GM21515 (cell line): ENCODE results near the gene DLGAP1.
"Not testable (repeated sequence)": the region's sequence is repeated elsewhere in the genome, so short reads cannot be mapped to it uniquely, and the experiment has no call there.

Source experiments
- ATAC-seq: cut with Tn5 transposase; IDR thresholded peaks from one replicate; pipeline ENCODE4 v1.9.1; 2021; ENCODE audit not compliant: unreplicated experiment

Gene DLGAP1

DNA sequence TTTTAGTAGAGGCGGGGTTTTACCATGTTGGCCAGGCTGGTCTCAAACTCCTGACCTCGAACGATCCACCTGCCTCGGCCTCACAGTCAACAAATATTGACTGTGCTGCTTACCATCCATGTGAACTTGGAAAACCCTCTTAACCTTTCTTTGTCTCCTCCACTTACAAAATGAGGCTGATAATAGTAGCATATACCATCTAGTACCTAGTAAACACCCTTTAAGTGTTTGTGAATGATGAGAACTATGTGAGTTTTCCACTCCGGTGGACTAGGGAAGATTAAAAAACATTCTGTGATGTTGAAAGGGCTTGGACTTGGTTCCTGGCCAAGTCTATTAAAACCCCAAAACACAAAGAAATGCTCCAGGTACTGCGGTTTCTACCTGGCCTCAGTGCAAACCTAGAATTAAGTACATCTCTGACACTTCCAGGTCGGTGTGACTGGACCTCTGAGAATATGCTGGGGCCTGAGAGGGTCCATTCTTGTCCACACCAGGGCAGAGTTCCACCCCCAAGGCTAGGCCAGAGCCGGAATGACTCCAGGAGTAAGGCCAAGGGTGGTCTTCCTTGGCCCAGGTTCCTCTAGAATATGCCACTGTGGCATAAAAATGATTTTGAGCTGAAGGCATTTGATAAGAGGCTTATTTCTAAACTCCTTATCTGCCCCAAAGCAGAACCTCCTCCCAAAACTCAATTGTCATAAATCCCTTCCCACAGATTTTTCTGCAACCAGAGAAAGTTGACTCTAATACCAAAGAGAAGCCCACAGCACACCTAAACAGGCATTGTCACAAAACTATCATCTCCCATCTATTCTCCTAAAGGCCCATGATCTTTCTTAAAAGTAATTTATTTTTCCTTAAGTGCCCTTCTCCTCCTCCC lies 787.6 kb downstream of the DLGAP1 start:
- no peak for ATAC-seq

DNA sequence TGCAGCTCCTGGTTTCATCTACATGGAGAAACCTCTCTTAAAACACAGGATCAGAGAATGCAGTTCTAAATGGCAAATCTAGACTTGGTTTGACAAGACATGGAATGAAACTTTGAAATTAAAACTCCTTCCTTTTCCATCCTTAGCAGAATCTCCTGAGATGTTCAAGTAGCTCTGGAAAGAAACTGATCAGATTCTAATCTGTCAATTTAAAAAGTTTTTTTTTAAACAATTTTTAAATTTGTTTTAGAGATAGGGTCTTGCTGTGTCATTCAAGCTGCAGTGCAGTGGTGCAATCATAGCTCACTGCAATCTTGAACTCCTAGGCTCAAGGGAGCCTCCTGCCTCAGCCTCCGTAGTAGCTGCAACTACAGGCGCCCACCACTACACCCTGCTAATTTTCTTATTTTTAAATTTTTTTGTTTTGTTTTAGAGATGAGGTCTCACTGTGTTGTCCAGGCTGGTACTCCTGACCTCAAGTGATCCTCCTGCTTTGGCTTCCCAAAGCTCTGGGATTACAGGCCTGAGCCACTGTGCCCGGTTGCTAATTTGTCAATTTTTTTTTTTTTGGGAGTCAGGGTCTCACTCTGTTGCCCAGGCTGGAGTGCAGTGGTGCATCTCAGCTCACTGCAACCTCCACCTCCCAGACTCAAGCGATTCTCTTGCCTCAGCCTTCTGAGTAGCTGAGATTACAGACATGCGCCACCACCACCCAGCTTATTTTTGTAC lies 788.4 kb downstream of the DLGAP1 start:
- no peak for ATAC-seq

DNA sequence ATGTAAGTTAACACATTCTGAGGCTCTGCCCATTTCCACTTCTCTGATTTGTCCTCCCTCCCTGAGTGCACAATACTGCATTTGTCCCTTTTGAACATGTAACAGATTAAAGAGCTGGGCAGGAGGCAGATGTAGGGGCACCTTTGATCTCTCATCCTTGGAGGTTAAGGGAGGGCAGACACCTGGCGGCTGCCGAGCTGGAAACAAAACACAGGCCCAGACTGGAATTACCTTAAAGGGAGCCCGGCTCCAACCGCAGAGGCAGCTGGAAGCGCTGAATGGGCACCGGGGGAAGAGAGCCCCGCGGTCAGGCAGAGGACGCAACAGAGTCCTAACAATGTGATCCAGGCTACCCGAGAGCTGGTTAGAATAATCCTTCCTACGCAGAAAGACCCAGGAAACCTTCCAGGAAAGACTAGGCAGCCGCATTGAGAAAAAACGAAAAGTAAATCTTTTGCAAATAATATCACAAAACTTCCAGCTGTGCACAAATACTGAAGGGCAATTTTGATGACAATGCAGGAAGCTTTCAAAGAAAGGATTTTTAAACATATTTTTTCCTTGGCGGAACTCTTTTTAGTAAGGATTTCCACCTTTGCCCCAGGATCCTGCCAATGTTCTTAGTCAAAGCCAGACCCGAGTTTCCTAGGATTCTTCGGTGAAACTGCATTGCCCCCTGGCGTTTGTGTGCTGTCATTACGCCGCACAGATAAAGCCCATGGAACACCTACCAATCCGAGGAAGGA lies 789.2 kb downstream of the DLGAP1 start:
- ATAC-seq = peak; percentile 60

- ATAC-seq = no peak
Measured at GRCh38 chr18:3665204-3665603, 789.9 kb downstream of the DLGAP1 start.

DNA sequence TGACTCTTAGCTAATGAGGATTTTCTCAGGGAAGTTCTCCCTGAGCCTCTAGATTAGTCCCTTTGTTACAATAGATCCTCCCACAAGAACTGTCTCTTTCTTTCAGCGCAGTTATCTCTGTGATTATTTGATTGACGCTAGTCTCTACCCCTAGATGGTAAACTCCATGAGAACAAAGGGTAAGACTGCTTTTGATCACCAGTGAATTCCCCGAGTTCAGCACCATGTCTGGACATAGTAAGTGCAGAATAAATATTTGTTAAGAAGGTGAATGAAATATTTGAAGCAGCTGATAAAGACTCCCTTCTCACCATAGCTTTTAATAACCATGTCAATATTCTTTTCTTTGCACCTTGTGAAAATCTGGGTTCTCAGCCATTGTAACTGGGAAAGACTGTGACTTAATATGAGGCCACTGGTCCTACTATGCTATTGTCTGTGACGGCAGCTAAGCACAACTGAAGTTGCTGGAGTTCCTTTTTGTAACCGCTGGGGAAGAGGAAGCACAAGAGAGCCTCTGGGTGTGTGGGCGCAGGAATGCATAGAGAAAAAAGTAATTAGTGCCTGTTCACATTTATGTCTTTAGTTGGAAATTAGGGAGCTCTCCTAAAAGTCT lies 790.4 kb downstream of the DLGAP1 start:
- no peak for ATAC-seq

DNA sequence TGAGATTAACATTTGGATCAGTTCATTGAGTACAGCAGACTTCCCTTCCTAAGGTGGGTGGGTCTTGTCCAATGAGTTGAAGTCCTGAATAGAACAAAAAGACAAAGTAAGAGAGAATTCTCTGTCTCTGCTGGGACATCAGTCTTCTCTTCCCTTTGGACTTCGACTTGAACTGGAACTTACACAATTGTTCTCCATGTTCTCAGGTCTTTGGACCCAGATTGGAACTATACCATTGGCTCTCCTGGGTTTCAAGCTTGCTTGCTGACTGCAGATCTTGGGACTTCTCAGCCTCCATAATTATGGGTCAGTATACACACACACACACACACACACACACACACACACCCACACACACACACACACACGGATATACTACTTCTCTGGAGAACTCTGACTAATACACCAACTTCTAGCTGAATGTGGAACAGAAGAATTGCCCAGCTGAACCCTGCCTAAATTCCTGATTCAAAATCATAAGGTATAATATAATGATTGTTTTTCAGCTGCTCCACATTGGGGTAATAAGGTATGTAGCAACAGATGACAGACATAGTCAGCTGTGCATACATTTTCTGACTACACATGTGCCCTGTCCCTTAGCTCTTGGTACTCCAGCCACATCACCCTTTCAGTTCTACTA lies 791.1 kb downstream of the DLGAP1 start:
- ATAC-seq = no peak

DNA sequence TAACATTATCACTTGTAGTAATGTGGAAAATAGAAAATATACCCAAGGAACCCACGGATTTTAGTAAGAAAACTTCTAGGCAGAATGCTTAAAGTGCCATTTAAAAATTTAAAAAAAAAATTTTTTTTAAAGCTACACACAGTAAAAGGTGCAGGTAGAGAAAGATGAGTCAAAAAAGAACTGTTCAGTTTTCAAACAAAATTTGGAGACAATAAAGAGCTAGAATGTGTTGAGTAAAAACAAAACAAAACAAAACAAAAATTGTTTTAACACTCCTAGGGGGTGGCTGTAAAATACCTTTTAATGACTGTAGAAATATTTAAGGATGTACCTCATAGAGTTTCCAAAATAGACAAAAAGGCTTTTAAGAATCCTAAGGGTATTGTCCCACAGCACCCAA lies 793.1 kb downstream of the DLGAP1 start:
- no peak for ATAC-seq

- ATAC-seq = no peak
Measured at GRCh38 chr18:3660739-3661515, 794.2 kb downstream of the DLGAP1 start.

- ATAC-seq = no peak
Measured at GRCh38 chr18:3658529-3658928, 796.6 kb downstream of the DLGAP1 start.

GRCh38 chr18:3655254-3656050 lies 799.7 kb downstream of the DLGAP1 start:
- no peak for ATAC-seq

DNA sequence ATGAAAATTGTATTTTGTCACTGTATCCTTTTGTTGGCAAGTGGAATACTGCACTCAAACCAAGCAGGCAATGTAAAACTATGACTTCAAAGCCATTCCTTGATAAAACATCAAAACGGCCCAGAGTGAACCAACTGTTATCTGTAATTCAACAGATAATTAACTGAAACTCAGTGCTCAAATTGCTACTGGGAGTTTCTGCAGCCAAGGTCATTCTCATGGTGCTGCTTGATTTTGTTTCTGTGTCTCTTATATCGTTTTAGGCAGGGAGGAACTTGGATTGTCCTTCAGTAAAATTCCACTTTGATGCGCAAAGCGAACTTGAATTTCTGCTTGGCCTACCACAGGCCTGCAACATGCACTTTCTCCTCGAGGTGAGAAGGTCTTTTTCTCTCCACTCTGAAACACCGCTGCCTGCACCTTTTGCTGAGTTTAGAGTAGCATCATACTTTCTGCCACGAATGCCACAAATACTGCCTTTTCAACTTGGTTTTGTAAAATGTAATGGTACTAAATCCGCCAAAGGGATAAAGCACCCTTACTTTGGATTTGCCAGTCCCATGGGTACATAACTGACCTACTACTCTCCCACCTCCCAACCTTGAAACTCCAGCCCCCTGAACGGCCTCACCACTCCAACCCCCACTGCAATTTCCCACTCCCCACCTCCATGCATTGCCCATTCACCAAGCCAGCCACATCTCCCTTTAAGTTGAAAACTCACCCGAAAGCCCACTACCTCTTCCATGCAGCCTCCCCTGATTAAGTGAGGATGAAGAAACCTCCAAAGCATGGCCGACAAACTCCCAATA lies 800.5 kb downstream of the DLGAP1 start:
- no peak for ATAC-seq

GRCh38 chr18:3653851-3654441 lies 801.2 kb downstream of the DLGAP1 start:
- ATAC-seq = no peak

DNA sequence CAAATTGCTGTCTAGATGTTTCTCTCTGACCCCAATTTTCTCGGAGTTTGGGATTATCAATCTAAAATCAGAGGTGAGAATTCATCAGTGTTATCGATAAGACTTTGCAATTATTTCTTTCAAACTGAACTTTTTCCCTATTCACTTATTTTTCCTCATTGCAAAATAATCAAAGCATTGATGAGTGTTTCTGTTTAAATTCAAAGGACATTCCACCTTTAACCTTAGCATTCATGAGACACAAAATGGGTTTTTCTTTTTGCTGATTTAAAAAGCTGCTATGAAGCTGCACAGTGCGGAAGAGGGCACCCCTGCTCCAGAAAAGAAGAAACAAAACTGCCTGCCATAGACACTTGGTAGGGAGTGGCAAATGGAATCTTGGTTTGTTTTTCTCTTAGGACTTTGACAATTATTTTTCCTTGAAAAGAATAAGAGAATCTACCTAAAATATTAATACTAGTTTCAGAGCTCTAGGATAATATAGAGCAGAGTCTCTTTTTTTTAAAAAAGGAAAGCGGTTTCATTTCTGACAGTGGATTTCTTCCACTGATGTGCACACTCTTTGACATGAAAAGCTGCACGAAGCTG lies 801.8 kb downstream of the DLGAP1 start:
- no peak for ATAC-seq

- no peak for ATAC-seq
Measured at GRCh38 chr18:3652380-3653262, 802.5 kb downstream of the DLGAP1 start.

- no peak for ATAC-seq
Measured at GRCh38 chr18:3651266-3651665, 803.8 kb downstream of the DLGAP1 start.

DNA sequence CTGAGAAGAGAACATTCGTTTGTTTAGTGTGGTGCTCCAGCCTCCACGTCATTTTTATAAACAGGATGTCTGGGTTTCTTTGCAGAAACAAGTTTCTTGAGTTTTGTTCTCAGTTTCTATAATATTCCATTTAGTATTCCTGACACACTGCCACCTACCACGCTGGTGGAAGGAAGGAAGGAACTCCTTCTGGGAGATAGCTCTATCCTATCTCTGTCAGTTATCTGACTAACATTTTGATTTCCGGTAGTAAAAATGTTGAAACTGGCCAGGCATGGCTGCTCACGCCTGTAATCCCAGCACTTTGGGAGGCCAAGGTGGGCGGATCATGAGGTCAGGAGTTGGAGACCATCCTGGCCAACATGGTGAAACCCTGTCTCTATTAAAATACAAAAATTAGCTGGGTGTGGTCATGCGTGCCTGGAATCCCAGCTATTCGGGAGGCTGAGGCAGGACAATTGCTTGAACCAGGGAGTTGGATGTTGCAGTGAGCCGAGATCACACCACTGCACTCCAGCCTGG lies 804.5 kb downstream of the DLGAP1 start:
- ATAC-seq = not testable (repeated sequence)
